Epidermal melanocyte (primary cell): Measurements from ENCODE around the gene MLPH.

ENCODE experiments used
- DNase-seq: peaks from one replicate; pipeline ENCODE4 v3.0.0; 2011; ENCODE audit warnings: low spot score; ENCODE audit not compliant: insufficient read length

Gene MLPH

DNA sequence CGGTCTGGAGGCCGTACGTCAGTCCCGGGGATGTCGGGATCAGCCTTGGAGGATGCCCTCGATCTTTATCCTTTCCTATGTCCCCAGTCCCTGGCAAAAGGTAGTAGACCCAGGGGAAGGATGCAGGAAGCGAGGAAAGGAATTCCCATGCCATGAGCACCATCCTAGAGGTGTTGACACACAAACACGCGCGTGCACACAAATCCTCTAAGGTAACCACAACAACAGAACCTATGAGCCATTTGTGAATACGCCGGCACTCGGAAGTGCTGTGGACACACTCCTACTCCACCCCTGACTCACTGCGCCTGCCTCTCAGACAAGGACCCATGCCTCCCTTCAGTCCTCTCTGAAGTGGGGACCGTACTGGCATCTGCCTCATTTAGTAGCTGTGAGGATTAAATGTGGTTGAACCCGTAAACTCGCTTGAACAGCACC, 11.3 kb upstream of the MLPH start:
- DNase-seq: no peak

DNA sequence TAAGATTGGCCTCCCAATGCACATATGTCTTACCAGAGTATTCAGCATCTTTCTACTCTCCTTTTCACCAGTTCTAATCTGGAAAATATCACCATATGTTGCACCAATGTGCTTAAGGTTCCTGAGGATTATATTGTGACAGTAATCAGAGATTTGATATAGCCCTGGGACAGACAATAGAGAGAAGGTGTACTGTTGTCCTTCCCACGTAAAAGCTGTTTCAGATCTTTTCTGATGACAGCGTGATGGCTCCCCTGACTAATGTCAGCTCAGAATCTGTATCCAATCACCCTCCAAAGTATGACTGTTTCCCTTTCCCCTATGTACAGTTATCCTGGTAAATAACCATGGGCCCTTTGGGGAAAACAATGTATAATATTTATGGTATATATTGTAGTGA, 9.0 kb upstream of the MLPH start:
- no peak for DNase-seq

DNA sequence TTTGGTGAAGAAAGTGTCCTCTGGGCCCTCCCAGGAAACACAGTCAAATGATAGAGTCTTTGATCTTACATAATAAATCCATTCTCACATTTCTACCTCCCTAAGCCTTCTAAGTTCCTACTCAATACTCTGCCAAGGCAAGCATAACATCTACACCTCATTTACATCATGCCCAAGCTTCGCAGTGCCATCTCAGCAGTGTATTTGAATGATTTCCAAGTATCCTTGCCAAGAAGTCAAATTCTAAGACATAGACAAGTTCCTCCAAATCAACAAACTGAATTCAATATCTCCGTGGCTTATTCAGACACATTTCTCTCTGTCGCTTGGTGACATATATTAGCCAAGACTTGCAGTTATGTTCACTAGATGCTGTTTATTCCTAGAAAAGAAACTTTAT, 8.1 kb upstream of the MLPH start:
- no peak for DNase-seq

DNA sequence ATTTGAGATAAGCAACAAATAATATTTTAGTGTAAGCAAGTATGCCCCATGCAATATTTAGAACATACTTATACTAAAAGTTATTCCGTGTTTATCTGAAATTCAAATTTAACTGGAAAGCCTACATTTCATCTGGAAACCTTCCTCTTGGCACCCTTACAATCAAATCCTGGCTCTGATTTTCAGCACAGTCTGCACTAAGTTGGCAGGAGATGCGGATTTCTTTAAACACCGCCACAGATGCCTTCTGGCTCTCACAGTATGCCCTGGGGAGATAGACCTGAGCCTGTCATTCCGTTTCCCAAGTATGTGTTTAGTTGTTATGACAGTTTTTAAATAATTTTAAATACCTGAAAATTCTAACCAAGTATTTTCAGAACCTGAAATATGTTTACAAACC, 7.3 kb upstream of the MLPH start:
- no peak for DNase-seq

DNA sequence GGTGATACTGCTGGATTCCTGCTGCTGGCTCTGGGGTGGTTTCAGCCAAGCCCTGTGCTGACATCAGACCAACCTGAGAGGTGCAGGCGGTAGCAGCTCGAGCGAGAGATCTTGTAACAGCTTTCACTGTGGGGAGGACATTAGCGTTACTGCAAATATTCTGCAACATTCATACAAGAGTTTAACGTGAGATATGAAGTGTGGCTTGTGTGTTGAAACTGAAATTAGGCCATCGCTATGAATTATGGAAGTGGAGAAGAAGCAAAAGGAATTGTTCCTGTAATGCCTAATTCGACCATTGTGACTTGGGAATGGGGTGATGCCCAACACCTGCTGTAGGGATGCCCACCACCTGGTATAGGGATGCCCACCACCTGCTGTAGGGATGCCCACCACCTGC, 6.5 kb upstream of the MLPH start:
- no peak for DNase-seq

DNA sequence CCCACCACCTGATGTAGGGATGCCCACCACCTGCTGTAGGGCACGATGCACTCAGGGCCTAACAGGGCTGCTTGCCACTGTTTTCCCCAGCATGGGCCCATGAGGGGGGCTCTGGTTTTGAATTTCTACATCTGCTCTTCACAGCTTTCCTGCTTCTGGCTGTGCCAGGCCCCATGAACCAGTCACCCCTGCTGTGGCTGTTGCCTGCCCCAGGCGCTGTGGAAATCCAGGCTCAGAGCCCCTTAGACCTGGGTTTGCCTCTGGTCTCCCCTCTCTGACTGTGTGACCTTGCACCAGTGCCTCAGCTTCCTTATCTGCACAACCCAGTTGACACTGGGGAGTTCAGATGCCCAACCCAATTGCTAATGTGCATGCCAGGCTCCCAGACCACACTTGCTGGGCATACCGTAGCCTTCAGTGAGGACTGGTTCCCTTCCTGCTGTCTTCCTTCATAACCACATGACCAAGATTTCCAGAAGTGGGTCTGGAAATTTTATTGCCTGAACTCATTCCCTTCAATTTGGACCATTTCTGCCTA, 6.0 kb upstream of the MLPH start:
- no peak for DNase-seq

DNA sequence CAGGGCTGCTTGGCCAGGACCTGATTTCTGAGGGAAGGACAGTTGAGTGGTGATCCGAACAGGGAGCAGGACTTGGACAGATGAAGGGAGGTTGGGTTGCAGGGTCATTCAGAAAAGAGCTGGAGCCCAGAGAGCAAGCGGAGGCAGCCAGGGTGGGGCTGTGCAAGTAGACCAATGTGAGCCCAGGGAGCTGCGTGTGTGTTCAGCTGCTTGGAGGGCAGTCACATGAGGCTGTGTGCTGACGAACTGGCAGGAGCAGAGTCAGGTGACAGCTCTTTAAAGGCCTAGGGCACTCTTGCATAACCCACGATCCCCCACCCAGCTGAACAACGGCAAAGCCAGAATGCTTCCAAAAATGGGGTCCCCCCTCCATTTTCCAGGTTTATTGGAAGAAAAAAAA, 4.6 kb upstream of the MLPH start:
- DNase-seq: peak; percentile 46

DNA sequence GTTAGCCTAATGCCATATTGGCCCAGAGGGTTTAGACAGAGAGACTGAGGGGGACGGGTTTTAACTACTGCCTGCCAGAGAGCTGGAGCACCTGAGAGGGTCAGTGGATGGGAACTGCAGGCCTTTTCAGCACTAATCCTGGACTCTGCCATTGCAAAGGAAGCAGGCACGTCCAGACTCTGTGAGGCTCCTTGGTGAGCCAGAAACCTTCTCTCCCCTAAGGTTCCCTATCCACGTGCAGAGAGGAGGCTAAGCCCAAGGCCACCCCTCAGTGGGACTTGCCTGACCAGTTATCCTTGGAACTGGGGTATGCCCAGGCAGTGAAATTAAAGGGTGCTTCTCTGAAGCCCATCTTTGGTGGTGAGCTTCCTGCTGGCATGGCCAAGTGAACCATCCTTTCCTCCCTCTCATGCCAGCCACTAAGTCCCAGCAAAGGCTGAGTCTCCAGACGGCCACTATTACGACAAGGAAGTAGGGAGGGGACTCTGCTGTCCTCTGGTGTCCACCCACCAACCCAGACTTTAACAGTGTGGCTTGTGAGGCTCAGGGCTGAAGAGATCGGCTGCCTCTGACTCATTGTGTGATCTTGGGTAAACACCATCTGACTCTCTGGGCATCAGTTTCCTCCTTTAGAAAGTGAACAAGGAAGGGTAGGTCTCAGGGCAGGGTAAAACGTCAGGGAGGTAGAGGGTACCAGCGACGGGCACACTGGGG, 3.9 kb upstream of the MLPH start:
- no peak for DNase-seq

DNA sequence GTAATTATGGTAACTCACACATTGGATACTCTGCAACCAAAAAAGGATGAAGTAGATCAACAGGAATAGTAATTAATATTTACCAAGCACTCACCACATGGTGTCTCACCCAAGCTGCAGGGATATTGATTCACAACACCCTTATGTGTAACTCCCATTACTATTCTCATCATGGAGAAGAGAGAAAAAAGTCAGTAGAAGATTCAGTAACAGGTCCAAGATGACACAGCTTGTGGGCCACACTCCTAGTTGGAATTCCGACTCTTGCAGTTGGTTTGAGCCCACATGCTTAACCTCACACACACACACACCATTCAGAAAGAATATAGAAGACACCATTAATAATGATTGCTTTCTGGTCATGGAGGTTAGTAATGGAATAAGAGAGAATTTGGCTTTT, 1.7 kb upstream of the MLPH start:
- no peak for DNase-seq

DNA sequence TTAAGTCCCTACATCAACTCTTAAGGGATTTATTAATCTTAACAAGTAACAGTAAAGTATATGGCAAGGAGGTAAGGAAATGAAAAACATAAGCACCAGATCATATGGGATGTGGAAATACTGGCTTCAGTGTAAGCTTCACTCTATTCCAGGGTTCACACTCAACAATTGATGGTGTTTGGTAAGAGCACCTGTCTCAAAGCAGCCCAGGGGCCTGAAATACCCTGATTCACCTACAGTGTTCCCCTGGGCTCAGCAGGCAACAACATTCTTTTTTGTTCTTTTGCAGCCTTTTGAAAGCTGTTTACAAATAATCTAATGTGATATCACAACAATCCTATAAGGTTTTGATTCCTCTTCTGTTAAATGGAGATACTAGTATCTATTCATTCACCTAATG, 1.2 kb upstream of the MLPH start:
- DNase-seq: no peak

DNA sequence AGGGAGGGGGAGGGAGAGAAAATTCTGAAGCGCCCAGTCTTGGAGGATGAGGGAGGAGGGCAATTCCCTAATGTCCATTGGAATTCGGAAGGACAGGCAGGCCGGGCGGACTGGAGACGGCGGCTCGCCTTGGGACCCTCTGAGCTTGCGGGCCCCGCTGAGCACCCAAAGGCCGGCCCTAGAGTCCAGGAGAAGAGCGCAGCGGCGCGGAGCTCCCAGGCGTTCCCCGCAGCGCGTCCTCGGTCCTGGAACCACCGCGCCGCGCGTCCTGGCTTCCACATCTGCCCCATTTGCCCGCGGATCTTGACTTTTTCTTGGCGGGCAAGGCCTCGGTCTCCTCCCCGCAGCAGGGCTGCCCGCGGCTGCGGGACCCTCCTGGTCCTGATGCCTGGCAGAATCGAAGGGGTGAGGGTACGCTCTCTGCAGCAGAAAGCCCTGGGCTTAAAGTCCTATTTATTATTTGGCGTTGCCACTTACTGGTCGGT, 675 bp upstream of the MLPH start:
- no peak for DNase-seq

DNA sequence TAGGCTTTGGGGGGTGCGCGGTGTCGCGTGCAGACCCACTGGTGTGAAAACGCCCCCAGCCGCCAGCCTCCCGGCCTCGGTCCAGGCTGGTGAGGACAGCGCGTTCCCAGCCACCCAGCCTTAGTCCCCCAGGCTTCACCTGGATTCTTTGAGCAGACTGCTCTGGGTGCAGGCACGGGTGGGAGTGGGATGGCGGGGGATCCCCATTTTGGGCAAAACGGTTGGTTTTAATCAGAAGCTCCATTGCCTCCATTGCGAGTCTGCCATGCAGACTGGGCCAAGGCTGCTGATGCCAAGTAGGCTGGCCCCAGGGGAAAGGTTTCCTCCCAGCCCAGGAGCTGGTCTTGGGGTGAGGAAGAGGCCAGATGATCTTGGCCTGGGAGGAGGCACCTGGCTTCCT, 445 bp downstream of the MLPH start:
- DNase-seq: no peak

DNA sequence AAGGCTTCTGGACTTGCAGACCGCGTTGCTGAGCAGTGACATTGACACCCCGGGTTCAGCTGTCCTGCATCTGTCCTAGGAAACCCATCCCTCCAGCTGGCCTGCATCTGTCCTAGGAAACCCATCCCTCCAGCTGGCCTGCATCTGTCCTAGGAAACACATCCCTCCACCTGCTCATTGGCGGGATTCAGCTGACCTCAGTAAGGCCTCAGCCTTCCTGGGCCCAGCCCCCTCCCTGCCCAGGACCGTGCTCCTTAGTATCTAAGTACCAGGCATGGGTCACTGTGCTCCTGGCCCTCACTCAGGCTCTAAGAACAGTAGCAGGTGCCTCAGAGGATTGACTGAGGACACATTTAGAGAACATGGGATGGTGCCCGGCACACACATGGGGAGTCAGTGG, 1.2 kb downstream of the MLPH start:
- no peak for DNase-seq

DNA sequence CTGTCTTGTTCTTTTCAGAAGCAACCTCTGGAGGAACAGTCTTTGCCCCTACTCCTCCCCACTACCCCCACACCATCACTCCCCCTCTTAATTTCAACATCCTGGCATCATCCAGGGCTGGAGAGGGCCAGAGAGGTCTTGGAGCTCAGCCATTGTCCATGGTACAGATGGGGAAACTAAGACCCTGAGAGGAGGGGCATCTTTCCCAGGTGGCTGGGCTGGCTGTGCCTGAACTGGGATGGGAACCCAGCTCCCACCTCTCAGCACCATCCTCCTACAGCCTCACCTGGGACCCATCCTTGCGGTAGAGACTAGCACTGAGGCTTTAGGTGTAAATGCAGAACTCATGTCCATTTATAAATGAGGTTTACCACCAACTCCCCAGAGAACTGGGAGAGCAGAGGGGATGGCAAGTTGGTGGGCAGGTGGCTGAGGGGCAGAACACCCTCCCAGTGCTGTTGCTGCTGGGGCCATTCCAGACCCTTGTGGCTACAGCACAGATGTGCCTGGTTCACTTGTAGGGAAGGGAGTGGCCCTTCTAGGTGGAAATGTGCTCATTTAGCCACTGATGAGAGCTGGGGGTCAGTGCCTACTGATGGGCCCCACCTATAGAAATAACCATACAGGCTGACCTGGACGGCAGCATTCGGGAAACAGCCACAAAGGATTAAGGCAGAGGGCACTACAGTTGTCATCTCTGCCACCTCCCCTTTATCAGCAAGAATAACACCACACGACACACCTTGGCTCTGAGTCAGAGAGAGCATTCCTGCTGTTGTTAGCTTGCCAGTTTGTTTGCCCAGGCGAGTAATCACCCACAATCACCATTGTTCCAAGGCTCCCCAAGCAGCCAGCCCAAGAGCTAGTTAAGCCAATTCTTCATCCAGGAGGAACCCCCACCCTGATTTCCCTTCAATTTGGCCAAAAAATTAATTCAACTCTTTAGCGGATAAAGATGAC, 2.1 kb downstream of the MLPH start:
- DNase-seq: no peak

DNA sequence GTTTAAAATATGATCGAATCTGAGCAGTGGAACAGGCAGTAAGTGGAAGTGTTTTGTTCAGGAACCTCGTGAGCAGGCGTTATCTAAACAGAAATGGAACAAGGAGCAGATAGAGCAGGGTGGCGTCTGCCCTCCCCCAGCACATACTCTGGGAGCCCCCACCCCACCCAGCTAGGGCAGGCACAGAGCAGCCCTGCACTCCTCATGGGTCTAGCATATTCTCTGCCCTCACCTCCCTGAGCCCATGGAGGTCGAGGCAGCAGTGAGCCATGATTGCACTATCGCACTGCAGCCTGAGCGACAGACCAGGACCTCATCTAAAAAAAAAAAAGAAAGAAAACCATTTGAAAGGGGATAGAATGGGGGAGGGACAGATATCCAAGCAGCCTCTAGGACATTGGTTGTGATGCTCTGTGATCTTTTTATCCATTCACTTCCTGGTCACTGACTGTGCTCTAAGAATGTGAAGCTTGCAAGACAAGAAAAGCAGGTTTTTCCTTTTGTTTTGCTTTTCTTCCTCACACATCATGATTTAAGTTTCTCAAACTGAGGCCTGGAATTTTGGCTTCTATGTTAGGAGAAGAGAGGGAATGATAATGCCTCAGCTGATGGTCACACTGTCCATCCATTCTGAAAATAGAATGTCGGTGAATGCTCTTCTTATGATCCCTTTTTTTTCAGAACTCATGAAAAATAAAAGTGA, 3.1 kb downstream of the MLPH start:
- no peak for DNase-seq

DNA sequence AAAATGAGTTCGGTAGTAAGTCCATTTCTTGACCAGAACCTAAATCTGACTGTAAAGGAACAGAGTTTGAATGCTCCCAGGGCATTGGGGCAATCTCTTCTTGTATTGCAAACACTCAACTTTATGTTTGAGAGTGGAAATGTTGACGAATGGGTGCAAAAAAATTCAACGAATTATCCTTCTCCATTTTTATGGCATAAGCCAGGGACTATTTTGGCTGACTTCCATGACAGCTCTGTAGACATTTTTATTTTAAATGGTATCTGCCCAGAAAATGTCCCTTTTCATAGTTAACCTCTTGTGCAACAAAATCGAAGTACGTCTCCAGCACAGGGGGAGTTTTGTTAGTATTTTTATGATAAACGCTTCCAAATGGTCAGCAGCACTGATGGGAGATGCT, 3.7 kb downstream of the MLPH start:
- DNase-seq: no peak

DNA sequence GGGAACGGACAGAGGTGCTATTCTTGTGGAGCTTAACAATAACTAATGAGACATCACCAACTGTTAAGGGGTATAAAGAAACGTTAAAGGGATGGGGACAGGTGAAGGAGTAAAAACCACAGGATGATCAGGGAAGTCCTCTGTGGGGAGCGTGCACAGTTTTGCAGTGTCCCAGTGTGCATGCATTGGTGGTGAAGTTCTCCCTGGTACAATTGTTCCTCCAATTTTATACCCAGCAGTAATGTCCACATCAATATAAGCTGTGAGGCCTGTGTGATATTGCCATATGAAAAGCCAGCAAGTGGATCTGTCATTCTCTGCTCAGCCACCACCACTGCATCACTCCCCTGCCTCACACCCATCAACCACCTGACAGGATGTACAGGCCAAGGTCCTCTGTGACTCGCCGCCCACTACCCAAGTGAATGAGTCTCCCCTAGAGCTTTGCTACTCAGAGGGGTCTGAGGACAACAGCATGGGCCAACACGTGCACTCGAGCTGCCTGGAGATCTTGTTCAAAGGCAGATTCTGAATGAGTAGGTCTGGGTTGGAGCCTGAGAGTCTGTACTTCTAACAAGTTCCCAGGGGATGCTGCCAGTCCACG, 4.6 kb downstream of the MLPH start:
- DNase-seq: no peak

DNA sequence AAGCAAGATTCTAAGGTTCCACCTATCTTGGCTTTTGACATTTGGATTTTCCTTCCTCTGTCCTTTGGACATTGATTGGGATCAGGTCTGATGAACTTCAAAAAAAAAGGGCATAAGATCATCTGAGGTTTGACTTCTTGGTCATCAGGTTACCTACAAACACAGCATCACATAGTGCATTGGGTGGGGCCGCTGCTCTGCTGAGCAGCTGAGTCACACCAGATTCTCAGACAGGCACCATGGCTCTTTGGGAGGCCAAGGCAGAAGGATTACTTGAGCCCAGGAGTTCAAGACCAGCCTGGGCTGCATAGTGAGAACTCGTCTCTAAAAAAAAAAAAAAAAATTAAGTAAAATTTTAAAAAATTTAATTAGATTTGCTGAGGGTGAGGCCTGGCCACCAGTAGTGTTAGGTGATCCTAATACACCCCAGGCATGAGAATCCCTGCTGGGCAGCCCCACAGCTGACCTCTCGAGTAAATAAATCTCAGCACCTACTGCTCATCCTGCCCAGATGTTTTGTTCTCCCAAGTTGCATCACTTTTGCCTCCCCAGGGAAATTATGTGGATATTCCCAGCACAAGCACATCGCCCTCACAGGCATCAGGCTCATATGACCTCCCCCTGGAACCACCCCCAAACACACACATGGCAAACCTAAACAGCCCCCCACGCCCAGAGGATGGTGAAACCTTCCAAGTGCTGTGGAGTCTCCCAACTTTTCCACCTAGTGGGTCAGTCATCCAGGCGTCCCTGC, 5.3 kb downstream of the MLPH start:
- DNase-seq: no peak

DNA sequence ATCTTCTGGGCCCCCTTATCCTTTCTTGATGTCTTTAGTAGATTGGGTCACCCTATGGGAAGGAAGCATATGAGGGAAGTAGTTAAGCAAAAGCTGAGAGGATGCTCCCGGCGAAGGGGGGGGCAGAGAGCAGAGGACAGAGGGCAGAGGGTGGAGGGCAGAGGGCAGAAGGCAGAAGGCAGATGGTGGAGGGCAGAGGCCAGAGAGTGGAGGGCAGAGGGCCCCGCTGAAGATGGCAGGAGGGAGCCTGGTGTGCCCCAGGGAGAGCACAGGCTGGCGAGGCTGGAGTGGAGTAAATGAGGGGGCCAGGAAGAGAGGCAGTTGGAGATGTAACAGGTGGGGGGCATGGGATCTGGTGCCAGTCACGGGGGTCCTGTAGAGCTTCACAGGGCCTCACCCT, 7.0 kb downstream of the MLPH start:
- no peak for DNase-seq

DNA sequence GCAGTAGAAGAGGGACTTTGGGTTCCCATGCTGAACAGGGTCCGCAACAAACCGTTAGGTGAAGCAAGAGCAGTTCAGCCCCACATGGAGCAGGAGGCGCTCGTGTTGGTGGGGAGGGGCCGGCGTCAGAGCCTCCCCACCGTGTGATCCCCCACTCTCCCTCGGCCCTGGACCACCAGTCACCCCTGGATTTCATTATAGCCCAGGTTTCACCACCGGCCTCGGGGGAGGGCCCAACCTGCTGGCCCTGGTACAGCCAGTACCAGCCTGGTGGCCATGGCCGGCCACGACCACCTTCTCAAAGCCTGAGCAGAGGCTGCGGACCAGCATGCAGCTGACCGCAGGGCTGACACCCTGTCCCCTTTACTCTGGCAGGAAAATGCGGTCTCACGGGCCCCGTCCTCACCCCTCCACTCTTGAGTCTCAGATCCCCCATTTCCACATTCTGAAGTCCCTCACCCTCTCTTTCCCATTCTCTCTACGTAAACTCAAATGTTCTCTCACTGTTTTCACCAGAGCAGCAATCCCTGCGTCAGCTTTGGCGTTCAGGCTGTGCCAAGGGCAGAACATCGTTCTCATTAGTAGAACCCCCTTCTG, 8.6 kb downstream of the MLPH start:
- DNase-seq: no peak
